Measurements from ENCODE around the gene CSRNP2. TPM values are rescaled to one million over a fixed set of nuclear protein-coding genes. Genes with fewer than 3 reads are reported as not detected.

The CSRNP2 gene
- total RNA-seq, 1 experiment from 2014 or later, result 18.9 TPM

DNA sequence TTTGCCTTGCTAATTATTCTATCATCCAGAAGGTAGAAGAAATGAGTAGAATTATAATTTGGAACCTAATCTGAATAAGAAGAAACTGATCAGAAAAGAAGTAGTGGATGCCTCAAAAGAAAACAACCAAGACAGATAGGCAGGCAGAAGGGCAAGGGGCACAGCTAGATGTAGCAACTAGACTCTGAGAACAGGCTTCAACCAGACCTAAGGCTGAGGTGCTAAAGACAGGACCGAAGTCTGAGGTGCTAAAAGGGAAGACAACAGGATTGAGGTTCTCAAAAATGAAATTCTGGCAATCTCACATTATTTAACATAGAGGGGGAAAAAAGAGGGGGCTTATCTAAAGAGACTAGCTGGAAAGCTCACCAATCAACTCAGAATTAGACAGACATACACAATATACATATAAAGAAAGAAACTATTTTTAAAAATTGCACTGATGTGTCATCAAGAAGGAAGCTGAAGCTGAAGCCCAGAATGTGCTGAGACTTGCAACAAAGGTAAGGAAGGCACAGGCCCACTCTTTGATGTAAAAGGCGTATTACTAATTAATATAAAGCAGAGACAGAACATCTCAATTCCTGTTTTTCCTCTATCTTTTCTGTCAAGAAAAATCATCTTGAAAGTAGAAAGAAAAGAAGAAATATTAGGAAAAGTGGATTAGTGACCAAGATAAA lies 43.8 kb upstream of the CSRNP2 start:
- Histone ChIP-seq H3K36me3 (ENCODE audit: low read depth, low read length) (no peaks in the 10 kb centered on the region), H3K27ac (ENCODE audit: low read length) (no peak overlapping the region), H3K9me2 (replicated peaks; ENCODE audit: low read length) (no peaks in the 10 kb centered on the region), H4K20me1 (ENCODE audit: low read length) (no peaks in the 10 kb centered on the region), H3K4me1 (ENCODE audit: insufficient read depth, low read length) (no peaks in the 10 kb centered on the region), H3K9me3 (ENCODE audit: low read length) (no peaks in the 10 kb centered on the region), H2AFZ (ENCODE audit: low read length) (no peak overlapping the region), H3K79me2 (ENCODE audit: low read length) (no peaks in the 10 kb centered on the region), H3K4me2 (ENCODE audit: low read length) (no peak overlapping the region), H3K4me3 (ENCODE audit: low read length) (no peak overlapping the region), H3F3A (ENCODE audit: low read length, unreplicated experiment) (no peaks in the 10 kb centered on the region), H3K9ac (ENCODE audit: low read length) (no peak overlapping the region), H3K27me3 (ENCODE audit: low read length) (no peaks in the 10 kb centered on the region)
- no peak for ATAC-seq
- no peak for DNase-seq
- CTCF ChIA-PET, result no interaction called here
- intact Hi-C loops (cut with micrococcal nuclease), result no loop called here
- POLR2A ChIA-PET (ENCODE audit: unreplicated experiment), result interaction anchor here (0.6 kb wide), 1 partner anchor 917 kb away, joined by 3 read pairs; no protein-coding TSS in a partner anchor
- BruUV-seq (replicated peaks), result no TSS peak
- TF ChIP-seq CTCF (conservative IDR thresholded peaks at IDR 0.05; ENCODE audit: low read depth, low read length) (no peak), EZH2phosphoT487 (IDR thresholded peaks at IDR 0.05; ENCODE audit: borderline replicate concordance, low read length) (no peak), EZH2 (IDR thresholded peaks at IDR 0.05; ENCODE audit: low read length, unreplicated experiment) (no peak)

- CTCF ChIA-PET, result no interaction called here
- H2AFZ ChIP-seq (ENCODE audit: low read length), result no peak overlapping the region
- no peaks in the 10 kb centered on the region for H3K27me3 ChIP-seq (ENCODE audit: low read length)
- H3F3A ChIP-seq (ENCODE audit: low read length, unreplicated experiment), result no peaks in the 10 kb centered on the region
- TF ChIP-seq EZH2 (IDR thresholded peaks at IDR 0.05; ENCODE audit: low read length, unreplicated experiment), result no peak
- TF ChIP-seq EZH2phosphoT487 (IDR thresholded peaks at IDR 0.05; ENCODE audit: borderline replicate concordance, low read length), result no peak
- no peak for TF ChIP-seq CTCF (conservative IDR thresholded peaks at IDR 0.05; ENCODE audit: low read depth, low read length)
- H3K9me3 ChIP-seq (ENCODE audit: low read length), result no peaks in the 10 kb centered on the region
- H3K27ac ChIP-seq (ENCODE audit: low read length), result no peak overlapping the region
- H3K4me3 ChIP-seq (ENCODE audit: low read length), result no peak overlapping the region
- ATAC-seq (no peak), DNase-seq (no peak)
- H3K36me3 ChIP-seq (ENCODE audit: low read depth, low read length), result no peaks in the 10 kb centered on the region
- no peaks in the 10 kb centered on the region for H3K4me1 ChIP-seq (ENCODE audit: insufficient read depth, low read length)
- H4K20me1 ChIP-seq (ENCODE audit: low read length), result no peaks in the 10 kb centered on the region
- POLR2A ChIA-PET (ENCODE audit: unreplicated experiment), result no interaction called here
- no peaks in the 10 kb centered on the region for H3K9me2 ChIP-seq (replicated peaks; ENCODE audit: low read length)
- no peaks in the 10 kb centered on the region for H3K79me2 ChIP-seq (ENCODE audit: low read length)
- intact Hi-C loops (cut with micrococcal nuclease), result no loop called here
- no peak overlapping the region for H3K4me2 ChIP-seq (ENCODE audit: low read length)
- no peak overlapping the region for H3K9ac ChIP-seq (ENCODE audit: low read length)
- no TSS peak for BruUV-seq (replicated peaks)
Observed at GRCh38 chr12:51126297-51126696, 42.9 kb upstream of the CSRNP2 start.

GRCh38 chr12:51124504-51124903 lies 41.1 kb upstream of the CSRNP2 start:
- no TSS peak for BruUV-seq (replicated peaks)
- H3K9ac ChIP-seq (ENCODE audit: low read length), result no peak overlapping the region
- intact Hi-C loops (cut with micrococcal nuclease), result no loop called here
- H3K4me1 ChIP-seq (ENCODE audit: insufficient read depth, low read length), result no peaks in the 10 kb centered on the region
- TF ChIP-seq EZH2phosphoT487 (IDR thresholded peaks at IDR 0.05; ENCODE audit: borderline replicate concordance, low read length) (no peak), EZH2 (IDR thresholded peaks at IDR 0.05; ENCODE audit: low read length, unreplicated experiment) (no peak)
- H3K36me3 ChIP-seq (ENCODE audit: low read depth, low read length), result no peaks in the 10 kb centered on the region
- no peak overlapping the region for H3K4me3 ChIP-seq (ENCODE audit: low read length)
- DNase-seq (no peak), ATAC-seq (no peak)
- H2AFZ ChIP-seq (ENCODE audit: low read length), result no peak overlapping the region
- no peaks in the 10 kb centered on the region for H3K9me2 ChIP-seq (replicated peaks; ENCODE audit: low read length)
- POLR2A ChIA-PET (ENCODE audit: unreplicated experiment), result no interaction called here
- no peak overlapping the region for H3K27ac ChIP-seq (ENCODE audit: low read length)
- H3K27me3 ChIP-seq (ENCODE audit: low read length), result no peaks in the 10 kb centered on the region
- no peaks in the 10 kb centered on the region for H3K79me2 ChIP-seq (ENCODE audit: low read length)
- CTCF ChIA-PET, result no interaction called here
- H4K20me1 ChIP-seq (ENCODE audit: low read length), result no peaks in the 10 kb centered on the region
- no peaks in the 10 kb centered on the region for H3F3A ChIP-seq (ENCODE audit: low read length, unreplicated experiment)
- no peak overlapping the region for H3K4me2 ChIP-seq (ENCODE audit: low read length)
- H3K9me3 ChIP-seq (ENCODE audit: low read length), result no peaks in the 10 kb centered on the region

All from PC-3 (cell line).